NCI-H2171 treated with DMSO at 0.1 percent for 48 hours (cell line): ENCODE measurements around the gene HERC2.
"Not testable (repeated sequence)": the region's sequence is repeated elsewhere in the genome, so short reads cannot be mapped to it uniquely, and the experiment has no call there.

ENCODE experiments used
- DNase-seq: peaks from one replicate; lab custom pipeline; 2025; lab: John Stamatoyannopoulos, UW

Gene HERC2

DNA sequence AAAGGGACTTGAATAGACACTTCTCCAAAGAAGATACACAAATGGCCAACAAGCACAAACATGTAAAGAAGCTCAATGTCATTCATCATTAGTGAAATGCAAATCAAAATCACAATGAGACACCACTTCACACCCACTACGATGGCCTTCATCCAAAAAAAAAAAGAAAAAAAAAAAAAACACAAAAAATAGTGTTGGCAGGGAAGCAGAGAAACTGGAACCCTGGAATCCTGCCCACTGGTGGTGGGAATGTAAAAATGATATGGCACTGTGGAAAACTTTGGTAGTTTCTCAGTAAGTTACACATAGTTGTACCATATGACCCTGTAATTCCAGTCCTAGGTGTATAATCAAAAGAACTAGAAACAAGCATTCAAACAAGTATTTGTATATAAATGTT is 94.7 kb downstream of the HERC2 start:
- DNase-seq, result not testable (repeated sequence)

DNA sequence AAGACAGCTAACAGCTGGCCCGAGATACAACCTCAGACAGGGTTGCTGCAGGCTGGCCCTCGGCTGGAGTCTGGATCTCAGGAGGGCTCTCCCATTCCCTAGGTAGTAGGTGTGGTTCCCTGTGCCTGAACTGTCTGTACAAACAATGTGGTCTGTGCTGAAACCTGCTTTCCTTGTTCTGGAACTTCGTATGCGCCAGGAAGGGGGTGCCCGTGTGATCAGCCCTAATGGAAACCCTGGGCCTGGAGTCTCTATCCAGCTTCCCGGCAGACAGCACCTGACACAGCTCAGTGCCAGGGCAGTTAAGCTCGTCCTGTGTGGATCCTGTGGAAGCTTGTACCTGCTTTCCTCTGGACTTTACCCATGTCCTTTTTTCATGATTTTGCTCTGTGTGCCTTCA is 99.4 kb downstream of the HERC2 start:
- not testable (repeated sequence) for DNase-seq

DNA sequence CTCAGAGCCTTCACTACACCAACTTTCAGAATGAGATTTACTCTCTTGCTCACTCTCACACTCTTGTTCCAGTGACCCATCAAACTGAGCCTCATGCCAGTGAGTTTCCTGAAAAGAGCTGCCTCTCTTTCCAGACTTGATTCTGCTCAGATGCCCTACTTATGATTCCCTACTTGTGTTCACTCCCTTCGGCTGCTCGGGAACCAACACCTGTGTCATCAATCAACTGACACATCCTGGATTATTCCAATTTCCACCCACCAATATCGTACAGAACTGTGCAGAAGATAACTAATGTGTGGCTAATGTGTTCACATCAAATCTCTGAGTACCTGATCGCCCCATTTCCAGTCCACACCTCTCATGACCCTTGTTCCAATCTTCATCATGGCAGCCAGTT is 100.3 kb downstream of the HERC2 start:
- not testable (repeated sequence) for DNase-seq

DNA sequence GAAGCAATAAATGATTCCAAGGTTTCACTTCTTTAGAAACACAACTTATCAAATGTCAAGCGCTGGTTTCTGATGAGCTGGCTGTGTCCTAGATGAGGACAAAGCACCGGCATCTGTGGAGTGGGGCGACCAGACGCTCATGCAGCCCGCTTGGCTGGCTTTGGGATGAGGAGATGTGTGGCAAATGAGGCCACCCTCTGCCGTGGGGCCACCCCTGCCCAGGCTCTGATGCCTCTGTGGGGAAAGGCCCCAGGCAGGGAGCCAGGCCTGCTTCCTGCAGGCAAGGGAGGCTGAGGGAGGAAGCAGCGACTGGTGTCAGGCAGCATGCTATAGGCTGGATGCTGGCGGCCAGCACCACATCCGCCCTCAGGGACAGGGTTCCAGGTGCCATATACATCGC is 102.9 kb downstream of the HERC2 start:
- no peak for DNase-seq

DNA sequence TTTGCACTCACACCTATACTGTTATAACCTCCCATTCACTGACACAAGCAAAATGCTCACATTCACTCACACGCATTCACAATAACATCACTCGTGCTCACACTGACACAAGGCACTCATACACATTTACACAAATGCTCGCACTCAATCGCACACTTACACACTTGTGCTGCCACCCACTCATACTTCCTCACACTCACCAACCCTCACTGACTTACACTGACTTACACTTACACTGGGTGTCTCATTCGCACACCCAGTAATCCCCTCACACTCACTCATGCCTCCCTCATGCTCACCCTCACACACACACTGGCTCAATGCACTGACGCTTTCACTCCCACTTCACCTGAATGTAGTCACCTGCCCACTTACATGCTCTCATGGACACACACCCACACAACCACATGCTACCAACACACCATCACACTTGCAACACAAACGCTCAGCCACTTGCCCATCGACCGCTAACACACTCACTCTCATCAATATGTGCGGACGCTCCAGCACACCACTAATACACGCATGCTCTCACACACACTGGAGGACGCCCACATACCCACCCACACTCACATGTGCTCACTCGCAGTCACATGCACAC is 104.9 kb downstream of the HERC2 start:
- not testable (repeated sequence) for DNase-seq

DNA sequence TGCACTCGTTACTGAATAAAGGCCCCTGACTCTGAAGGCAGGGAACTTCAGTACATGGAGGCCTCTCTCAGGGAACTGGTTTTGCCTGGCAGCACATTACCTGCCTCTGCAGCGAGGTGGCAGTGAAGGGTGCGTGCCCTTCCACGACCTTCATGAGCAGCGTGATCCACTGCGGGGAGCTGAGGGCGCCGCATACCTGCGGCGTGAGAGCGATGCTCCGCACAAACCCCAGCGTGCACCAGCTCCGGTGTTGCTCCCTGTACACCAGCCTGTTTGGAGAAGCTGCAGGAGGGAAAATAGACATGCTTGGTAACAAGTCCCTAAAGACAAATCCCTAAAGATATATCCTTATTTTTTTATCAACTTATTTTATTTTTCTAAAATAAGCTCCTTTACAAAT is 106.5 kb downstream of the HERC2 start:
- not testable (repeated sequence) for DNase-seq

DNA sequence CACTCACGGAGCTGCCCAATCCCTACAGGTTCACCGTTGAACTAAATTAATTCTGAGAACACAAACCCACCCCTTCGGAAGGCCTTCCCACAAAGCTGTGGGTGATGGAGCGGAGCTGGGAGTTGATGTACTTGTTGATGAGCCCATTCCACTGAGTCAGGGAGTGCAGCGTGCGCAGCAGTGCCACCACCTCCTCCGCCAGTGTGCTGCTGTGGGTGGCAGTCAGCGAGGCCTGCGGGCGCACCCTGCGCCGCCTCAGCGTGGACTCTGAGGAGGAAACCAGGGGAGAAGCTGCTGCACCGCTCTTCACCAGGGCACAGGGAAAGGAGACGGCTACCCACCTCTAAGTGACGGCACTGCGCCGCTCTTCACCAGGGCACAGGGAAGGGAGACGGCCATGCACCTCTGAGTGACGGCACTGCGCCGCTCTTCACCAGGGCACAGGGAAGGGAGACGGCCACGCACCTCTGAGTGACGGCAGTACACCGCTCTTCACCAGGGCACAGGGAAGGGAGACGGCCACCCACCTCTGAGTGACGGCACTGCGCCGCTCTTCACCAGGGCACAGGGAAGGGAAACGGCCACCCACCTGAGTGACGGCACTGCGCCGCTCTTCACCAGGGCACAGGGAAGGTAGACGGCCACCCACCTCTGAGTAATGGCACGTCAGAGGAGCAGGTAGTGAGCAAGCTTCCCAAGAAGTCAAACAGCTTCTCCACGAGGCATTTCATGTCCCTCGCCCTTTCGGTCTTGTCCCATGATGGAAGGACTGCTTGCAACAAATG is 107.8 kb downstream of the HERC2 start:
- not testable (repeated sequence) for DNase-seq

DNA sequence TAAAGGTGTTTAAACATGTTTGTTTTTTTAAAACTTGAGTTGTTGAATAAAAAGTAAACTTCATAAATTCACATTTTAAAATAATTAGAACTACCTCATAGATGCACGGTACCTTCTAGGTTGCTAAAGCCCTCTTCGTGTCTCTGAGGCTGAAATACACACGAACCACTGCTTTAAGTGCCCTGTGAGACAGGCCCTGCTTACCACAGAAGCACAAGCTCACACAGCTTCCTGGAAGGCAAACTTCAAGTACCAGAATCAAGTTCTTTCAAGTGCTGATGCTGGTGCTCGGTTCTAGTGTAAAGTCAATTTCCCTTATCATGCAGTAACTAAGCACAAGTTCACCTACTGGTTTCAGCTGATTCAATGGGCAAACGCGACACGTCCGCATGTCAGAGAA is 108.6 kb downstream of the HERC2 start:
- not testable (repeated sequence) for DNase-seq

DNA sequence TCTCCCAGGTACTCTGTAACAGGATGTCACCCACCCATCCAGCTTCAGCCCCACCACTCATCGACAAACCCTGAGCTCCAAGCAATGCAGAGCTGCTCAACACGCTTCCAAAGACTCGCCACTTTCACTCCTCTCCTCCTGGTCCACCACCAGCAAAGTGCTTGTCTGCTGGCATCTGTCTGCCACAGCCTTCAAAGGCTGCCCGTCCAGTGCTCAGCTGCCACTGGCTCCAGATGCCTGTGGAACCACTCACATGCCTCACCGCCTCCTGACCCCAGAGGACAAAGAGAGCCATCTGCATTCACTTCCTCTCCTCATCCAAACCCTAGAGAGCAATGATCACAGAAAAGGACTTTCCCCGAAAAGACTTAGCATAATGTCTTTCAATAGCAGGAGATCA is 113.4 kb downstream of the HERC2 start:
- no peak for DNase-seq

DNA sequence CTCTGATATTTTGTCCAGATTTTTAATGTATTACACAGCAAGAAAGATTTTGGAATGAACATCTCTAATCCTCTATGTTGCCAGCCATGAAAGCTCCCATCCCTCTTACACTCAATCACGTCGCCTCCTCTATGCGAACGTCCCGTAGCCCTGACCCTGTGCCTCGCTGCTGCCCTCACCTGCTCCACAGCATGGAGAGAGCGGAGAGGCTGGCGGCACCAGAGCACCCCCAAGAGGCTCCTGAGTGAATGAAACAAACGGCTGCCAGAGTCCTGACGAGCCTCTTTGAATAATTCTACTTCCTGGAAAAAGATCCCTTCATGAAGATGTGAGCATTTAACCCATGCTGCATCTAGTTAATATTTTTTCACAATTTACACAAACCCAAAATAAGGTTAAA is 116.3 kb downstream of the HERC2 start:
- not testable (repeated sequence) for DNase-seq

DNA sequence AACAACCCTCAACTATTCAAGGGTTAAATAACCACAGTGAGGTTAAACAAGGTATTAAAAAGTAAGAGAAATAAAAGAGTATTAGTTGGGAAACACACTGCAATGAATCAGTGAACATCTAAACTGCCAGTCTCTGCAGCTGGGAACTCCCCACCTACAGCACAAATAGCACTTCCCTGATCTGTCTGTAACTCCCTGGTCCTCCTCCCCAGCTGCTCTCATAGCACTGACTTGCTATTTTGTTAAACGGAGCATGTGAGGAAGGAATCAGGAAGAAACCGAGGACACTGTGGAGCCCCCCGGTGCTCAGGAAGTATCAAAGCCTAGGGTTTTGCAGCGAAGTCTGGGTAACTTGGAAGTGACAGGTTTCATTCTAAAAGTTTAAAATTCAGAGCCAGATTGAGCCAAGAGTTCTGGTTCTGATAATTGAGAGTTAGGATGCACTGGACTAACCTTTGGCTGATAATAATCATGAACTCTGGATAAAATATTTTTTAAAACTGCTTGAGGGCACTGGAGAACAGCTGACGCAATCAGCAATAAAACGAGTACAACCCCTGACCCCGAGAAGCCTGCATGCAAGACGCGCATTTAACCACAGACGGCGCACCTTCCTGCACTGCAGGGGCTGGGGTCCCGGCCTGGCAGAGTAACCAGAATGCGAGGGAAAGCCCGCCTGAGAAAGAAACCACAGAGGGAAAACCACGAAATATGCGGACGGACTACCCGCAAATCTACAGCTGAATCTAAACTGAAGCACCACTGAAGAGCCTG is 118.7 kb downstream of the HERC2 start:
- DNase-seq, result not testable (repeated sequence)

DNA sequence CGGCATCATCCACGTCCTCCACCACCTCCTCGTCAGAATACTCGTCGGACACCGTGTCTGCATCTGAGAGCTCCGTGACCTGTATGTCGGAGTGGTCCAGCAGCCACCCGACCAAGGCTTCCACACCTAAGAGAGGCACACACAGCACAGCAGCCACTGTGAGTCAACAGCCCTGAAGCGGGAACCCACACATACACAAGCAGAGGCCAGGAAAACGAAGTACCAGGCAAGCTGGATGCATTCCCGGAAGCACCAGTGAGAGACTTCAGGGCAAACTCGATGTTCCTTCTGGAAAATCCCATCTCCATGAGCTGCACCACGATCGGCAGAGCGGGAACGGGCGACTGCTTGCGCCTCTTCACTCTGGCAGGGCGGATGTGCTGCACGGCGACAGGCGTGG is 119.9 kb downstream of the HERC2 start:
- DNase-seq, result not testable (repeated sequence)

DNA sequence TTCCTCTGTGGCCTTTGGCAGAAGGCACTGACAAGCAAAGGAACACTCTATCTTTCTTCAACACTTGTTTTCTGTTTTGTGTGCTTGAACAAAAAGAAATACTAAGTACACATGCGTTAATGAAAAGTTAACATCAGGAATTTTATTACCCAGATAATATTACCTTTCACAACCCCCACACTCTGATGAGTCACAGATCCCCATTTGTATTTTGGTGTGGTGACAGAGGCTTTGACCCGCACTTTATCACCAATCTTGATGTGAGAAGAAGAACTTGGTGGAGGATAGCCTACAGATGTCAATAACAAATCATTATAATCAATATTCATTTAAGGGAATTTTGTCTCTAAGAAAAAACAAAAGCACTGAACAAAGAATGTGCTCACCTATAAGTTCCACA is 123.8 kb downstream of the HERC2 start:
- not testable (repeated sequence) for DNase-seq

DNA sequence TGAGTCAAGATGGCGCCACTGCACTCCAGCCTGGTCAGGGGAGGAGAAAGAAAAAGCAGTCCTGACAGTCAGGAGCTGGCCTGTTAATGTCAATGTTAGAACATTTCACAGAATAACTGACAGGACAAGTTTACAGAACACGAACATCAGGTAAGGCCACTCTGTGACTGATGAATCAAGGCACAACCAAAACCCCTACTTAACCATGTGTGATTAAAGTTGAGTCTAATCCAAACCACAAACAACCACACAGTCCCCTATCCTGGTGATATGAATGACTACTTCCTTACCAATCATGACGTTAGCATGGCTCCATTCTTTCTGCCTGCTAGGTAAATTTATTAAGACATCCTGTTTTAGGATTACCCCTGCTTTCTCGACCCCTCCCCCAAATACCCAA is 124.3 kb downstream of the HERC2 start:
- not testable (repeated sequence) for DNase-seq

DNA sequence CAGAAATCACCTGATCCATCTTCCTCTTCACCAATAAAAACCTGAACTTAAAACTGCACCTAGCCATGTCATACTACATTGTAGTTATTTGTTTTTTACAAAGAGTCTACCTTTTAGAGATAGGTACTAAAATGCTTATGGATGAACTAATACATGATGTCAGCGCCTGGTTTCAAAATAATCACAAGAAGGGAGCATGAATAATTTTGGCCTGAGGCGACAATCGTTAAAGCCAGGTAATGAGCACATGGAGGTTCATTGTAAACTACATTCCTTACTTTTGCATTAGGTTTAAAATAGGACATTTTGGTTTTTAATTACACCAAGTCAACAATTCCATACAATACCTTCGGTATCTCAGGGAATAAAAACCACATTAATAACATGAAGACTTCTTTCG is 125.4 kb downstream of the HERC2 start:
- DNase-seq, result not testable (repeated sequence)

DNA sequence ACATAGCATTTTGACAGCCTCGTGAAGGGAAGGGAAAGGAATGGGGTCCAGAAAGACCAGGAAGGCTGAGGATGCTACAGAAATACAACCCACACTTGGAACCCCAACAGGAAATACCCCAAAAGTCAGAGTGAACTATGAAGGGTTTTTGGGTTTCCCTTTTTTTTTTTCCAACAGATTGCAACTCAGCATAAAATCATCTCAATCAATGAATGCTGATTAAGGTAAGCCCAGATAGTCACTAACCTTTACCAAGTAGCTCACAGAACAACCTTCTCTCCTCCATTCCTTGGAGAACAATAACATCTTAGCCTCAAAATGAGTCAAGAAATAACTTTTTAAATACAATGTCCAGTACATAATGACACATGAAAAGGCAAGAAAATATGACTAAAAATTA is 129.2 kb downstream of the HERC2 start:
- DNase-seq, result no peak

DNA sequence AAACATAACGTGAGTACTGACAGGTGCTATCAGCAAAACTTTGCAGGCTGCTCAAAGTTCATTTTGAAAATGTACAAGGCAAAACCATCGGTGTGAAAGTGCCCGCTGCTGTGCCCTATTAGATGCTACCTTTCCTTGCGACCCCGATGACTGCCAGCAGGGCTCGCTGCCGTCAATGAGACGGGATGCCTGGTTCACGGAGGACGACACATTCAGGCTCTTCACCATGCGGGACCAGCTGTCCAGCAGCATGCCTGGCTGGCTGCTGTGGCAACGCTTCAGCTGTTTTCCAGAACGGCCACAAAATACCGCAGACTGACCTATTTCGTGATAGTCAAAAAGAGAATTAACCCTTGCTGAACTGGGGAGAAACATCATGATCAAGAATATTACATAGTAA is 130.1 kb downstream of the HERC2 start:
- no peak for DNase-seq

DNA sequence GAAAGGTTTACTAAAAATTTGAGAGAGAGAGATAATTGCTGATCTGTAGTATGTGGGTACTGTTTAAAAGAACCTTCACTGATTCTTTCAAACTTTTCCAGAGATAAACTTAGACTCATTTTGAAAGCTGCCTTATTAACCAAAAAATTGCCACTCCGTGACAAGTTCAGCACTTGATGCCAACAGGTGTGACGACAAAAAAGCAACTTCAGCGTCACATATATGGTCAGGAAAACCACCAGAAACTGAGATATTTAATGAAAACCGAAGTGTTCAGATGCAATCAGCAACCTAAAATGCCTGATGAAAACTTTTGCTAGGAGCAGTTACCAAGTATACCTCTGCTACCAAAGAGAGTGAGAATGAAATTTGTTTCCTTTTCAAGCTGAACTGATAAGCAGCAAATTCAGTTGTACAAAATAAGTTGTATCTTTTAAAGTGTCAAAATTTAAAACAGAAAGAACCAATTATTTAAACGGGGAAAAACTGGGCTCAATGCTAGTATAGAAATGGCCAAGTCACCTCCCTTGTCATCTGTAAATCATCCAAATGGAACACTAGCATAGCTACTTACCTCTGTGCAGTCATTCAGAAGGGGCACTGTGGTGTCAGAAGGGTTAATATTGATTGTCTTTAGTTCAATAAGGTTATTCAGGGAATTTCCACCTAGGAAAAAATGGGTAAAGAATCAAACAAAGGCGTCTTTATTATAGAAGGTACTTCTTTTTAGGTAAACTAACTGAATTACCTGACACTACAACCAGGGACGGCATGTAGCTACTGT is 131.4 kb downstream of the HERC2 start:
- DNase-seq, result no peak

DNA sequence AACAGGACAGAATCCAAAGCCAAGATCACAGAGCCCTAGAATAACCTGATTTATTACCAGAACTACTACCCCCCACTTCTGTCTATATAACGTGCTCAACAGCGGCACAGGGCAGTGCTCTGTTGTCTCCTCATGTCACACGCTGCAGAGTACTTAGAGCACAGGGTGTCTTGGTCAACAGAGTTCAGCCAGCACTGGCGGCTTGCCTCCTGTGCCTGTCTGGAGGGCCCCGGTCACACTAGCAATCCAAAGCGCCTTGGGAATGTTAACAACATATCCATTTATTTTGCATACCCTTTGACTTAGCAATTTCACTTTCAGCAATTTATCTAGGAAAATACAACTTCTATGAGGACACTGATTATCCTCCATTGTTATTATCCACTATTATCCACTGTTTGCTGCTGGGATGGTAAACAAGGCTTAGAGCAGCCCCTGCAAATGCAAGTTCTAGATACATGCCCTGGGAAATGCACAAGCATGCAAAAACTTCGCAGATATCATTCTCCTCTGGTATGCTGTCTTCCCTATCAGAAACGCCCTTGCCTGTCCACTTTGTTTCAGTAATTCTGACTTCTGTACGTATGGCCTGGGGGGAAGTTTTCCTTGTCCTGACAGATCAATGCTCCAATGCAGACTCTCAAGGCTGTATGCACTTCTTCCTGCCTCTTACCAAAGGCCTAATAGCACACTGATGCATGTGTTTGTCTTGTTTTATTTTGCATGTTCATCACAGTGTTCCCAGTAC is 136.7 kb downstream of the HERC2 start:
- no peak for DNase-seq

DNA sequence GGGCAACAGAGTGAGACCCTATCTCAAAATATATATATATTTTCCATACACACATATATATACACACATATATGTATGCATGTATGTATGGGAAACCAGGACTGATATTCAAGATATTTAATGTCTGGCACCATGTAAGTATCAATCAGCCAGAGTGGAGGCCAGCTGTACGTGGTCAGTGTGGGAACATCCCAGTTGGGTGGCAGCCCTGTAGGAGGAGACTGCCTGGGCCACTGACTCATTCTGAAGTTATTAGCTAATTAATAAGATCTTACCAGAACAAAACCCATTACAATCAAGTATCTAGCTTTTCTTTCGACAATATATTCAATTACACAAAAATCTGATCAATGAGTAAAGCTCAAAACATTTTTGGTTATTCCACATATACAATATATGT is 137.8 kb downstream of the HERC2 start:
- no peak for DNase-seq

DNA sequence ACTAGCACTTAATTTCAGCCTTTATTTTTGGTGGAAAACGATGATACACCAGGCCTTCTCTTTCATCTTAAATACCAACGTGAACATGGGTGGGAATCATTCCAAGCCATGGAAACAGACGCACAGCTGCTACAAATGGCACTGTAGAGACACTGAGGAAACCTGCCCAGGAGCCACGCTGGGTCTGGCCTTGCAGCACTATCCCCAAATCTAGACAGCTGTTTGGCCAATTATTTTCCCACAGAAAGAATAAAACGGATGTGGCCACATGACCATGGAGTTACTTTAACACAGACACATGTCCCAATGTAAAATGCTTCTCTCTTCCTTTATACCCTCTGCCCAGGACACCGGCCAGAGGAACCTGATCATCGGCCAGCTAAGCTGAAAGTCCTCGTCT is 139.2 kb downstream of the HERC2 start:
- no peak for DNase-seq
